ENCODE measurements around the gene HSPB2.
"Not testable (repeated sequence)": the region's sequence is repeated elsewhere in the genome, so short reads cannot be mapped to it uniquely, and the experiment has no call there.

HSPB2 gene

GRCh38 chr11:111913997-111914396, 1.5 kb downstream of the HSPB2 start:
- no peak for DNase-seq (ENCODE audit: low spot score)

GRCh38 chr11:111916768-111917167, 4.2 kb downstream of the HSPB2 start:
- DNase-seq (ENCODE audit: low spot score): no peak

- DNase-seq (ENCODE audit: low spot score): no peak
Measured at GRCh38 chr11:111917312-111917711, 4.8 kb downstream of the HSPB2 start.

- no peak for DNase-seq (ENCODE audit: low spot score)
Measured at GRCh38 chr11:111917788-111918187, 5.3 kb downstream of the HSPB2 start.

GRCh38 chr11:111918390-111919256, 6.1 kb downstream of the HSPB2 start, which contains the start of gene C11orf52:
C11orf52 (plus strand) TSS chr11:111918913; CDS start chr11:111918973, 60 bp downstream.
- DNase-seq (ENCODE audit: low spot score): no peak

GRCh38 chr11:111920908-111921307, 8.4 kb downstream of the HSPB2 start:
- DNase-seq (ENCODE audit: low spot score): no peak

GRCh38 chr11:111921541-111922230, 9.2 kb downstream of the HSPB2 start:
- no peak for DNase-seq (ENCODE audit: low spot score)

- DNase-seq (ENCODE audit: low spot score): no peak
Measured at GRCh38 chr11:111922803-111923202, 10.3 kb downstream of the HSPB2 start.

GRCh38 chr11:111923351-111923788, 10.8 kb downstream of the HSPB2 start:
- no peak for DNase-seq (ENCODE audit: low spot score)

GRCh38 chr11:111923951-111924350, 11.4 kb downstream of the HSPB2 start:
- DNase-seq (ENCODE audit: low spot score): no peak

- DNase-seq (ENCODE audit: low spot score): no peak
Measured at GRCh38 chr11:111925953-111926352, 13.4 kb downstream of the HSPB2 start.

- peak; percentile 98 for DNase-seq (ENCODE audit: low spot score)
Measured at GRCh38 chr11:111926505-111927391, 14.2 kb downstream of the HSPB2 start.

- no peak for DNase-seq (ENCODE audit: low spot score)
Measured at GRCh38 chr11:111930472-111930871, 17.9 kb downstream of the HSPB2 start.

- no peak for DNase-seq (ENCODE audit: low spot score)
Measured at GRCh38 chr11:111932611-111932950, 20.0 kb downstream of the HSPB2 start.

GRCh38 chr11:111933176-111933575, 20.6 kb downstream of the HSPB2 start:
- DNase-seq (ENCODE audit: low spot score): not testable (repeated sequence)

GRCh38 chr11:111933872-111934271, 21.3 kb downstream of the HSPB2 start:
- no peak for DNase-seq (ENCODE audit: low spot score)

- no peak for DNase-seq (ENCODE audit: low spot score)
Measured at GRCh38 chr11:111934306-111934705, 21.8 kb downstream of the HSPB2 start.

GRCh38 chr11:111935317-111936039, 22.9 kb downstream of the HSPB2 start:
- DNase-seq (ENCODE audit: low spot score): no peak

GRCh38 chr11:111936040-111936540, 23.6 kb downstream of the HSPB2 start:
- no peak for DNase-seq (ENCODE audit: low spot score)

GRCh38 chr11:111937461-111937769, 24.9 kb downstream of the HSPB2 start:
- no peak for DNase-seq (ENCODE audit: low spot score)

GRCh38 chr11:111937844-111938243, 25.3 kb downstream of the HSPB2 start:
- no peak for DNase-seq (ENCODE audit: low spot score)
